ENCODE results near the gene LUC7L2.

DNA sequence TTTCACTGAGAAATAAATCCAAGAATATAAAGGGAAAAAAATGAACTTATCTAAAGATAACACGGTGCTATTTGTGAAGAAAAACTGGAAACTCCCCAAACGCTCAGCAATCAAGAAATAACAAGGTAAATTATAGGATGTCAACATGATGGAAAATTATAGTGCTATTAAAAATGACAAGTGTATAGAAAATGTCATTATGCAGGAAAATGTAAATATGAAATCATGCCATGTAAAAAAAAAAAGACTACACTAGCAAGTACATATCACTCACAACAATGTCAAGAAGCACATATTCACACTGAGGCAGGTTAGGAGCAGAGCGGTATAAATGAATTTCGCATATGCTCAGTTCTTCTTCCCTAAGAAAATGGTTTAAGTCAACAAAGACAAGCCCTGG is 96.1 kb downstream of the LUC7L2 start:
- TF ChIP-seq FOXA2 (IDR thresholded peaks at IDR 0.05) (no peak), JUND (IDR thresholded peaks at IDR 0.05) (no peak), RAD21 (IDR thresholded peaks at IDR 0.05) (no peak), SP1 (IDR thresholded peaks at IDR 0.05) (no peak), GABPA (IDR thresholded peaks at IDR 0.05 in 1 of 2, conservative IDR thresholded peaks at IDR 0.05 in 1 of 2) (no peak), TAF1 (conservative IDR thresholded peaks at IDR 0.05) (no peak), EGR1 (IDR thresholded peaks at IDR 0.05; ENCODE audit: low read depth in 2 of 2) (no peak), HNF4G (IDR thresholded peaks at IDR 0.05) (no peak), YY1 (IDR thresholded peaks at IDR 0.05) (no peak)
- TF ChIP-seq, protein P1, sequence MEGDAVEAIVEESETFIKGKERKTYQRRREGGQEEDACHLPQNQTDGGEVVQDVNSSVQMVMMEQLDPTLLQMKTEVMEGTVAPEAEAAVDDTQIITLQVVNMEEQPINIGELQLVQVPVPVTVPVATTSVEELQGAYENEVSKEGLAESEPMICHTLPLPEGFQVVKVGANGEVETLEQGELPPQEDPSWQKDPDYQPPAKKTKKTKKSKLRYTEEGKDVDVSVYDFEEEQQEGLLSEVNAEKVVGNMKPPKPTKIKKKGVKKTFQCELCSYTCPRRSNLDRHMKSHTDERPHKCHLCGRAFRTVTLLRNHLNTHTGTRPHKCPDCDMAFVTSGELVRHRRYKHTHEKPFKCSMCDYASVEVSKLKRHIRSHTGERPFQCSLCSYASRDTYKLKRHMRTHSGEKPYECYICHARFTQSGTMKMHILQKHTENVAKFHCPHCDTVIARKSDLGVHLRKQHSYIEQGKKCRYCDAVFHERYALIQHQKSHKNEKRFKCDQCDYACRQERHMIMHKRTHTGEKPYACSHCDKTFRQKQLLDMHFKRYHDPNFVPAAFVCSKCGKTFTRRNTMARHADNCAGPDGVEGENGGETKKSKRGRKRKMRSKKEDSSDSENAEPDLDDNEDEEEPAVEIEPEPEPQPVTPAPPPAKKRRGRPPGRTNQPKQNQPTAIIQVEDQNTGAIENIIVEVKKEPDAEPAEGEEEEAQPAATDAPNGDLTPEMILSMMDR (IDR thresholded peaks at IDR 0.05; ENCODE audit: low read depth, low read length, missing input control): no peak
- TF ChIP-seq, protein P2, sequence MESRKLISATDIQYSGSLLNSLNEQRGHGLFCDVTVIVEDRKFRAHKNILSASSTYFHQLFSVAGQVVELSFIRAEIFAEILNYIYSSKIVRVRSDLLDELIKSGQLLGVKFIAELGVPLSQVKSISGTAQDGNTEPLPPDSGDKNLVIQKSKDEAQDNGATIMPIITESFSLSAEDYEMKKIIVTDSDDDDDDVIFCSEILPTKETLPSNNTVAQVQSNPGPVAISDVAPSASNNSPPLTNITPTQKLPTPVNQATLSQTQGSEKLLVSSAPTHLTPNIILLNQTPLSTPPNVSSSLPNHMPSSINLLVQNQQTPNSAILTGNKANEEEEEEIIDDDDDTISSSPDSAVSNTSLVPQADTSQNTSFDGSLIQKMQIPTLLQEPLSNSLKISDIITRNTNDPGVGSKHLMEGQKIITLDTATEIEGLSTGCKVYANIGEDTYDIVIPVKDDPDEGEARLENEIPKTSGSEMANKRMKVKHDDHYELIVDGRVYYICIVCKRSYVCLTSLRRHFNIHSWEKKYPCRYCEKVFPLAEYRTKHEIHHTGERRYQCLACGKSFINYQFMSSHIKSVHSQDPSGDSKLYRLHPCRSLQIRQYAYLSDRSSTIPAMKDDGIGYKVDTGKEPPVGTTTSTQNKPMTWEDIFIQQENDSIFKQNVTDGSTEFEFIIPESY (IDR thresholded peaks at IDR 0.05): no peak
- TF ChIP-seq, protein P3, sequence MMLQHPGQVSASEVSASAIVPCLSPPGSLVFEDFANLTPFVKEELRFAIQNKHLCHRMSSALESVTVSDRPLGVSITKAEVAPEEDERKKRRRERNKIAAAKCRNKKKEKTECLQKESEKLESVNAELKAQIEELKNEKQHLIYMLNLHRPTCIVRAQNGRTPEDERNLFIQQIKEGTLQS (IDR thresholded peaks at IDR 0.05): no peak
- TF ChIP-seq, protein P4, sequence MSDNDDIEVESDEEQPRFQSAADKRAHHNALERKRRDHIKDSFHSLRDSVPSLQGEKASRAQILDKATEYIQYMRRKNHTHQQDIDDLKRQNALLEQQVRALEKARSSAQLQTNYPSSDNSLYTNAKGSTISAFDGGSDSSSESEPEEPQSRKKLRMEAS (IDR thresholded peaks at IDR 0.05): no peak

All from liver (tissue), 3 donors.